B cell (primary cell): ENCODE results near the gene AP2S1.

Experiments
- CTCF ChIP-seq: fragments of 200-600 bp; IDR thresholded peaks from one replicate; pipeline ENCODE4 v1.8.0; 2022; ENCODE audit warnings: antibody characterized with exemption, mild to moderate bottlenecking
- EZH2 ChIP-seq: IDR thresholded peaks from 2 replicates; pipeline ENCODE4 v1.6.1; 2012; ENCODE audit warnings: borderline replicate concordance, low read depth, mild to moderate bottlenecking, moderate library complexity, low read length; ENCODE audit not compliant: insufficient read depth, poor library complexity, severe bottlenecking

GRCh38 chr19:46813839-46814358, 36.7 kb downstream of the AP2S1 start:
- TF ChIP-seq EZH2 = no peak
- no peak for TF ChIP-seq CTCF
